ENCODE results near the gene PAXIP1.
A peak's percentile ranks its signal among the peaks of the same experiment; 100 is the strongest.

PAXIP1 gene

DNA sequence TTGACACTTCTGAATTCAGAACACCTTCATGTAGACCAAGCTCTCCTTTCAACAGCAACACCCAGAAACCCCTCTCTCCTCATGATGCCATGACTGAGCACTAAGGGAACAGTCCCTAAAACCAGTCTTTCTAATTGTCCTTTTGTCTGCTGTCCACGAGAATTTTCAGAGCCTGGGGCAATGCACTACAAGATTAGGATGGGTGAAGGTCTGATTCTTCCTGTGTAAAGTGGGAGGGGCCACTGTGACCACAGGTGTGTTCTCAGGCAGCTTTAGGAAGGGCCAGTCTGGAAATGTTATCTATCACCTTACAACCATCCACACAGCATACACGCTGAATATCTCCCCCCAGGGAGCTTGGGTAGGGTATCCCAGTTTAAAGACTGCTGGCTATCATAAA, 7.9 kb downstream of the PAXIP1 start:
- DNase-seq: no peak

DNA sequence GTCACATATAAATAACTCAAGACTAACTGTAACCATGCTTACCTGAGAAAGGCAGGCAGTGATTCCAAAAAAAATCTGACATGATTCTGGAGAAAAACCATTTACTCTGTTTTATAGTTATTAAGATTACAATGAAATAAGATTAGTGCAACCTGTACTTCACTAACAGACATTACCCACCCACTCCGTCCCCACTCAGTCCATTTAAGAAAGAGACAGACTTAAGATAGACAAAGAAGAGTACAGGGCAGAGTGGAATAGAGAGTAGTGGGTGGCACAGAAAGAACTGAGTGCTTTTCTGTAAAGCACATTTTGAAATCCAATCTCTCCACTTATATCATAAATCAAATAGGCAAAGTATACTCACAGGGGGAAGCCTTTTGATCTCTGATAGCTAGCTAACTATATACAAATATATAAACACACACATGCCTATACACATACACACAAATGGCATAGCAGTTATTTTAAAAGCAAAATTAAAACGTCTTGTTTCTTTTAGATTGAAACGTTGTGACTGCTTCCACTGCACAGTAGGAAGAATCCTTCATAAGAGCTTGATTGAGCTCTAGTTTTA, 11.9 kb downstream of the PAXIP1 start:
- peak in 2 of 56 donors; percentile 6 to 28 for DNase-seq

DNA sequence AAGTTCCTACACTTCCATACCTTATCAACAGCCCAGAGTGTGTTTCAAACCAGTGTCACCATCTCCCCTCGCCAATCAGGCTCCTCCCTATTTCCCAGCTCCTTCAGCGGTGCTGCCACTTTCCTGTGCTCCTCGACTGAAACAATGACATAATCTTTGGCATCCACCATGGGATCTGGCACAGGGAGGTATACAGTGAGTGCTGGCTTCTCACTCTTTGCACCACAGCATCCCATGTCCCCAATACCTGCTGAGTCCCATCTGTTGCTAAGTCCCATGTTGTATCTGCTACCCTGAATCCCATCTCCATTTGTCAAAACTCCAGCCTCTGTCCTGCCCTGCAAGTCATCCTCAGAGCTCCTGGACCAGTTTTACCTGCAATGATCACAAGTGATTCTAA, 15.4 kb downstream of the PAXIP1 start:
- no peak for DNase-seq

DNA sequence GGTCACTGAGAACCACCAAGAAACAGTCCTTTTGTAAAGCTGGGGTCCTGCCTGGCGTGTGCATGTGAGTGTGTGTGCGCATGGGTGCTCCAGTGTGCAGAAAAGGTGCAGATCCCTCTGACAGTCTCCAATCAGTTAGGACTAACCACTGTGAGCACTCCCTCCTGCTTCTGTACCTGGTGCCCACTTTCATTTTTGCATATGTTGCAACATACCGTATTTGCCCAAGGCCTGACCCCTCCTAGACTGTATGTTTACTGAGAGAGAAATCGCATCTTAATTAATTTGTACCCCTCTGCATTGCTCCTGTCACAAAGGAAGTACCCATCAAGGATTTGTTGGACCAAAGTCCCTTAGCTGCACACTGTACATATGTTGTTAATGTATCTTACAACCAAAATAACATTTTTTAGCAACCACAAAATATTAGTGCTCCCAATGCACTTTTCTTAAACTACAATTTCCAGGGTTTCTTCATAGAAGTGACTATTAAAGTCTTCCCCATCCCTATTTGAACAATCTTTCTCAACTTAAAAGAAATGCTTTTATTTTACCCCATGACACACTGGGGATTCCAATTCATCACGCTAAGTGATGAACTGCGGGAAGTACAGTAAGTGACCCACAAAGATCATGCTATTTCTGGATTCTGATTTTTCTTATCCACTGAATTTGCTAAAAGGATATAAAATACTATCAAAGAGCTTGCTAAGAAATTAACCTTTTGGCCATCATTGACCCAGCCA, 16.6 kb downstream of the PAXIP1 start:
- DNase-seq: no peak

DNA sequence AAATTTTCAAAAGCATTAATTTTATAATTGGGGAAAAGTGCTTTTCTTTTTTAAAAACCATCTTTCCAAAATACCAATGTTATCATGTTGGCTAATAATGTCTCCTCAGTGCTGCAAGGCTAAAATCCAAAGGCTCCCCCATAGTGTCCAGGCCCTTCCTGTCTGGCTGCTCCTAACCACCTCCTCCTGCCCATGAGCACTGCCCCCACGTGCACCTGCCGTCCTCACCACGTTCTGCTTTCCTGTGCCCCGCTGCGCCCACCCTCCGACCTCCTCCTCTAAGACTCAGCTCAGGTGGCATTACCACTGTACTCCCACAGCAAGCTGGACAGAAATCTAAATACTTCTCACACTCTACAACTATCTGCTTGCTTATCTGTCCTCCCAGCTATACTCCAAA, 17.7 kb downstream of the PAXIP1 start:
- no peak for DNase-seq

DNA sequence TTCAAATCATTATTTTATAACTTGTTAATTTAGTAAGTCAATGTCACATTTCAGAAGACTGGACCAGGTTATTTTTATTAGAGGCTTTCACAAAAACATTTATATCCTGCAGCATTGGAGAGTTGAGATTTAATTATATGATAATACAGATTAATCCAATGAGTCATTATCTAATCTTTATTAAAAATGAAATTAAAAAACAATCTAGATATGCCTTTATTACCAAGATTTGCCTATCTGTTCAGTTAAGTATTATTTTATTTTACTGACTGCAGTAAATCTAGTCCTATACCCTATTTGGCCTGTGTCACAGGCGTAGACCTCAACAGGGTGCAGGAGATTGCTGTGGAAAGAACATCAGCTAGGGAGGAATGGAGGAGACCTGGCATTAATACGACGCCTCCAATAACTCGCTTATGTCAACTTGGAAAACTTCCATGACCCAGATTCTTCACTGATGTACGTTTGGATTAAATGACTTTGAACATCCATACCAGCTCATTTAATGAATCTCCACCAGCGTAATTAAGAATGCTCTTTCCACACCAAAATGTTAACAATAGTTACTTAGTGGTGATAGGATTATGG, 18.2 kb downstream of the PAXIP1 start:
- no peak for DNase-seq

DNA sequence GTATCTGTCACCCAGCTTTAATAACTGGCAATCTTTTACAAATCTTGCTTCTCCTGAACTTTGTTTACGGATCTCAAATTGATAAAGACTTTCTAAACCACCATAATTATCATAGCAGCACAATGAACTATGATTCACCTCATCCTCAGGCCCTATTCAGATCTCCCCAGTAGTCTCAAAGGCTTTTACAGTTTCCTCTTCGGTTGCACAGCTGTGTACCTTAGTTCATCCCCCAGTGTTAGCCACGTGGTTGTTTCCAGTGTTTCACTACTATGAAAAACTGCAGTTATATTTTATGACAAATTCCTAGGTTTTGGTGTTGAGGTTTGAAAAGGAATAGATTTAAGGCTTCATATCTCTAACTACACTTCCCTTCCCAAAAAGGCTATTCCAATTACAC, 24.9 kb downstream of the PAXIP1 start:
- DNase-seq: no peak

DNA sequence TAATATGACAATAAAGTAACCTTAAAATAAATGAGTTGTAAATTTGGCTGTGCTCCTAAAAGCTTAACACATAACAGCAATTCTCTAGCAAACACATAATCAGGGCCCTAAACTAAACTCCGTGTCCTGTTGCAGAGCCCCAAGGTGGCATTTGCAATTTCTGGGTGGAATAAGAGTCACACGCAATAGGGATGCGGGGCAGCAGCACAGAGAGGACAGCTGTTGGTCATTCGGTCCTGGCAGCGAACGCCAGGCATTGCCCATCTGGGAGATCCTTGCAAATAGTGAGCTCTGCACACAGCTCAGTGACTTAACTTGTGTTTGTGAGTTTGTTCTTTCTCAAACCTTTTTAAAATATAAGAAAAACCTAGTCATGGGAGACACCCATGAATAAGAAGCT, 25.7 kb downstream of the PAXIP1 start:
- no peak for DNase-seq

DNA sequence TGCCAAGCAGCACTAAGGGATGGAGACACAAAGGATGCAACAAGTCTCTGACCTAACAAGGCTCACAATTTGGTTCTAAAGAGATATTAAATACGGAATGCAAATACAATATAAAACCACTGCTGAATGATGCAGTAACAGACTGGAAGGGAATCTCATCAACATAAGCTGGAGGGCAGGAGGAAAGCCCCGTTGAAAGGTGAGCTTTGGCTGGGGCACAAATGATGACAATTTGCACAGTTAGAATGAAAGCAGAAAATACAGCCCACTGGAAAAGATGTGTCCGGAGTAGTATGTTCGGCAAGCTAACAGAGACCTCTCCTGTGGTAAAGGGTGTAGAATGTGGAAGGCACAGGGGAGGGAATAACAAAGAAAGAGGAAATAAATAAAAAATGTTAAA, 26.1 kb downstream of the PAXIP1 start:
- no peak for DNase-seq

DNA sequence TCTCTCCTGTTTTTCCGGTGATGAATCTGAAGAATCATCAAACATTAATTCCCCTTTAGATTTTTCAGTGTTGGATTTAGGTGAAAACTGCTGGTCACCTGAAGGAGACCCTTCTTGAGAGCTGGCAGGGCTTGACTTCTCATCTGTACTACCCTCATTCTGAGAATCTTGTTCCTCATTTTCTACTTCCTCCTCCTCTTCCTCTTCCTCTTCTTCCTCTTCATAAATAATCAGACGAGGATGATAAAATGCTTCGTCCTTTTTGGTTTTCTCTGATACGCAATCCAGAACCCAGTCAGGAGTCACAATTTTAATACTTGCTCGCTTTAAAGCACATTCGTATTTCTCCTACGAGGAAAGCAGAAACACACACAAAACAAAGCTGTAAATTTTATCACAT, 26.9 kb downstream of the PAXIP1 start:
- no peak for DNase-seq

DNA sequence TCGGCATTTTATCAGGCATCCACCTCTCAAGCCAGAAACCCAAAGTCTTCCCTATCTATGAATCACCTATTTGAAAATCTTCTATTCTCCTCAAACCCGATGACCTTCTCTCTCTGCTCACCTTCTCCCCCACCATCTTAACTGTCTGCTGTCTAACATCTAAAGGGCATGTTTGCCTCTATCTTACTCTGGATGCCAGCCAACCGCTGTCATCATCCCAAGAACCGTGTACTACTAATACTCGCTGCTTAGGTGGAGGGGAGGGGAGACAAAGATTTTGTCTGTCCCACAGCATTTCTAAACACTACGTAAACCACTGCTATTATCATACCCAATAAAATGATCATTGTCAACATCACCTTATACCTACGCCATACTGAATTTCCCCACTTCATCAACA, 29.5 kb downstream of the PAXIP1 start:
- no peak for DNase-seq

DNA sequence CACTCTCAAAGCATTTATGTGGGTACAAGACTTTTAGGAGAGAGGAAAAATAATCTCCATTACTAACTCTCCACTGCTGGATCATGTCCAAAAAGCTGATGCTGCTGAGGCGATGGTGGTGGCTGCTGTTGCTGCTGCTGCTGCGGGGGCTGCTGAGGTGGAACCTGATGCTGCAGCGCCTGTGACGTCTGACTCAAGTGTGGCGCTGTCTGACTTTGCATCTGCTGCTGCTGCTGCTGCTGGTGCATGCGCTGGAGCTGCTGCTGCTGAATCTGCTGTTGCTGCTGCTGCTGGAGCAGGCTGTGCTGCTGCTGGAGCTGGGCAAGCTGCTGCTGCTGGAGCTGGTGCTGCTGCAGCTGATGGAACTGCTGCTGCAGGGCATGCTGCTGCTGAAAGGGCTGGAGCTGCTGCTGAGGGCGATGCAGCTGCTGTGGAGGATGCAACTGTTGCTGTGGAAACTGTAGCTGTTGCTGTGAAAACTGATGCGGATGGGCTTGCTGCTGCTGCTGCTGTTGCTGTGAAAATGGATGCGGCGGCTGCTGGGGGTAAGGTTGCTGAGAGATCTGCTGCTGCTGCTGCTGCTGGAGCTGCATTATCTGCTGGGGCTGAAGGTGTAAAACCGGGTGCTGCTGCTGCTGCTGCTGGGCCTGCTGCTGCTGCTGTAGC, 34.5 kb downstream of the PAXIP1 start:
- DNase-seq: peak in 33 of 56 donors; percentile 6 to 67 (median 30)

DNA sequence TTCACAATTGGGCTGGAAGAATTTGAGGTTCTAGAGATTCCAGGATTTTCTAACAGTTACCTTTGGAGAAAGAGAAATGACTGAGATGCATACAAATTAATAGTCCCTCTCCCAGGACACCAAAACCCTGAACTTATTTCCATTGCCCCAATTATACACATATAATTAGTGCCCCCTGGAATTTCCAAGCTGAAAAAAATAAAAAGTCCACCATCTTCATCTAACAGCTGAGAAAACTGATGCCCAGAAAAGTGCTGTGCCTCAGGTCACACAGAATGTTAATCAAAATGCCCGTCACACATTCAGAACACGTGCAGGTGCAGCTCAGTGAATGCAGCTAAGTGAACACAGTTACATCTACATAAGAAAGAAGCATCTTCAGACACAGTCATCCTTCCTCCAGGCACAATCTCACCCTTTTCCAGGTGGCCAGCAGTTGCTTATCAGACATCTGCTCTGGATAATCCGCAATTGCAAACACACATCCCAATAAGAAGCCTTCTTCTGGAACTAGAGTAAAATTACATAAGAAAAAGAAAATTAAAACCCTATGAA, 35.4 kb downstream of the PAXIP1 start:
- no peak for DNase-seq

DNA sequence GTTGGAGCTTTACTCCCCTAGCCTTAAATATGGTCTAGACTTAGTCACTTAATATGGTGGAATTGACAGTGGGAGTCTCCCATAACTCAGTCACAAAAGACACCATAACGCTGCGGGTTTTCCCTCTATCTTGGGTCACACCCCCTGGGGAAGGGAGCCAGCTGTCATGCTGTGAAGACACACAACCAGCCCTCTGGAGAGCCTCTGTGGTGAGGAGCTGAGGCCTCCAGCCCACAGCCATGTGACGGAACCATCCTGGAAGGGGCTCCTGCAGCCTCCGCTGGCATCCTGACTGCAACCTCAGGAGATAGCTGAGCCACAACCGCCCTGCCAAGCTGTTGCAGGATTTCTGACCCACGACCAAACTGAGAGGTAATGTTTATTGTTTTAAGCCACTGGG, 37.9 kb downstream of the PAXIP1 start:
- DNase-seq: no peak

DNA sequence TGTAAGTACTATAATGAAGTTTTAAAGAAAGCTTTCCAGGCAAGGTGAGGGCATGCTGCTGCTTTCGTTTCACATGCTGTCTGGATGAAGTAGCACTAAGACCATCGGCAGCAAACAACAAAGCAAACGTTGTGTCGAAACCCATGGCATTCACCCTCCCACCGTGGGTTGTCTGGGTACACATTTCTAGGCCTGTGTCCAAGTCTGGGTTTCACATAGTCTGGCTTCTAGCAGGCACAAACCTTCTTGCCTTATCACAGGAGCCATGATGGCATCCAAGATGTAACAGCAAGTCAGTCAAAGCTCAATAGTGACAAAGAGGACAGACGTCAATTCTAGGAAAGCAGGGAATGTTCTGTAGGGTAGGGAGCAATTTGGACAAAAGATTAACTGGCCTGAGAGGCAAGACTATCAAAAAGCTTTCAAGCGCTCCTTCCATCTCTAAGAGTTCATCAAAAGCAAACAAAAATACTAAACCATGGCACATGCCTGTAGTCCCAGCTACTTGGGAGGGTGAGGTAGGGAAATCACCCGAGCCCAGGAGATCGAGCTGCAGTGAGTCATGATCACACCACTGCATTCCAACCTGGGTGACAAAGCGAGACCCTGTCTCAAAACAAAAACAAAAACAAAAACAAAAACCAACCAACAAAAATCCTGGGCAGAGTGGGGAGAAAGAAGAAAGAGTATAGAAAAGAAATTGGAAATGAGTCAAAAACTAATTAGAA, 42.7 kb downstream of the PAXIP1 start:
- DNase-seq: peak in 25 of 56 donors; percentile 3 to 54 (median 23)

DNA sequence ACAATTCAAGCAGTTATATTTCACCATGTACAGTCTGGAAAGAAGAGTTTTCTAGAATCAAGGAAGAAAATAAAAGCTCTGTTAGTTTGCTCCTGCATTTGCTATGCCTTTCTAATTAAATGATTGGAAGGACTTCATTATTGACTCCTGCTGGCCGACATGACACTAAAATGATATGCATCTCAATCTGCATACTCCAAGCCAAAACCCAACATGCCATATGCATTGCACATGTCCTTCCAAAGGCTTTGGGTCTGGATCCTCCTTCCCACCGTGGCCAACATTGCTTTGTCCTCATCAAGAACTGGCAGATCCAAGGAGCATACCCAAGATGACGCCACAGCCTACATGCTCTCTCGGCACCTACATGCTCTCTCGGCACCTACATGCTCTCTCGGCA, 46.5 kb downstream of the PAXIP1 start:
- no peak for DNase-seq

DNA sequence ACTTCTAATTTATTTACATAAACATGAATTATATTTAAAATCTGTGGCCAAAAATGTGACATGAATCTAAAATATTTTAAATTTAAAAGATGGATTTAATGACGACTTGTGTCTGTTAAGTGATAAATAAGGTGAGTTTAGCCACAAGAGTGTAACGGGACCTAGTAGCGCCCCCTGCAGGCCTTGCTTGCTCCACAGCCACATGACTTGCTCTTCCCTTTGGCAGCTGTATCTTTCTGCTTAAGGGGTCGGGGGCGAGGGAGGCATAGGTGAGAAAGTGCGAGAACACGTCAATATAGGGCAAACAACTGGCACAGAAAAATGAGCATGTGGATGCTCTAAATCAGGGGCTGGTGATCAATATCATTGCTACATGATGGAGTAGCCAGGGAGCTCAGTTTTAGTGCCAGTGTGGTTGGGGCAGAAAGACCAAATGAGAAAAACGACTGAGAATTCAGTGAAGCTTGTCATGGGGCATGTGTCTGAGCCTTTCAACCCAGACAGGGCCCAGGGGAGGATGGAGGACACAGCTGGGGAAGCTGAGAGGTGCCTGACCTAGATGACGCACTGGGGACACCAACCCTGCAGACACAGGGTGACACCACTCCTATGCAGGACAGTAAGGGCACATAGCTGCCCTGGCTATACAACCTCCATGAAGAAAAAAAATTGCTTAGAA, 49.8 kb downstream of the PAXIP1 start:
- DNase-seq: peak in 7 of 56 donors; percentile 5 to 27 (median 14)

DNA sequence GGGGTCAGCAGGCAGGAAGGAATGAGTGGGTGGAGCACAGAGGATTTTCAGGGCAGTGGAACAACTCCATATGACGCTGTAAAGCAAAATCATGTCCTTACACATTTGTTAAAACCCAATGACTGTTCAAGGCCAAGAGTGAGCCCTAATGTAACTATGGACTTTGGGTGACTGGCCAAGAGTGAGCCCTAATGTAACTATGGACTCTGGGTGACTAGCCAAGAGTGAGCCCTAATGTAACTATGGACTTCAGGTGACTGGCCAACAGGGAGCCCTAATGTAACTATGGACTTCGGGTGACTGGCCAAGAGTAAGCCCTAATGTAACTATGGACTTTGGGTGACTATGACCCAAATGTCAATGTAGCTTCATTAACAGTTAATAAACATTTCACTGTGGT, 52.0 kb downstream of the PAXIP1 start:
- DNase-seq: no peak

DNA sequence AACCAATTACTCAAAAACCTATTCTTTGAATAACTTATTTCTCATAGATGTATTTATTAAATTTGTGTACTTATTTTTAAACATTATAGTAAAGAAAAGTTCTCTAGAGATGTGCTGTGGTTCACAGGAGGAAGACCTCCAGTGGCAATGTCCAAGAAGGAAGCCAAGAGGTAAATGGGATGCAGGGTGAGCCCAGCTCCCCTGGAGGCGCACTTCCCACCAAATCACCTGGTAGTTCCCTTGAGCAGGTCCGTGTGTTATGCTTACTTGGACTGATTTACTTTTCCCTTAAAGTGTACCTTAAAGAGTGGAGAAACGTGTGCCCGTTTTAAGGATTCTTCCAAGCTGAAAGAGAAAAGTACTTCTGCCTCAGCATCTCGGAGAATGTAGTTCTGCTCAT, 55.3 kb downstream of the PAXIP1 start:
- no peak for DNase-seq

DNA sequence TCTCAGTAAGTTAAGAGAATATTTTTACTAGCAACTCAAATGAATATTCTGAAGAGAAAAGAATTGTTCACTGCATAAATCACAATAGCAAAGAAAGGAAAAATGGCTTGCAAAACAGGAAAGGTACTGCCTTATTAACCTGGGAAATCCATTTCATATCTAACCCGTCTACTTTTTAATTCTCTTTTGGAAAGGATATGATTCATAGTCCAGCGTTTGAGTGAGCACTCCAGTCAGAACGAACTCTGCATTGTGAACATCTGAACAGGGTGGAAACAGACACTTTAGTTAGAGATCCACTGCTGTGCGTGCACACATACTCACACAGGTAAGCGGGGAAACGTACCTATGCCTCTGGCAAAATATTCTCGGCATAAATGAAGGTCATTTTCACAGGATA, 56.8 kb downstream of the PAXIP1 start:
- DNase-seq: no peak

DNA sequence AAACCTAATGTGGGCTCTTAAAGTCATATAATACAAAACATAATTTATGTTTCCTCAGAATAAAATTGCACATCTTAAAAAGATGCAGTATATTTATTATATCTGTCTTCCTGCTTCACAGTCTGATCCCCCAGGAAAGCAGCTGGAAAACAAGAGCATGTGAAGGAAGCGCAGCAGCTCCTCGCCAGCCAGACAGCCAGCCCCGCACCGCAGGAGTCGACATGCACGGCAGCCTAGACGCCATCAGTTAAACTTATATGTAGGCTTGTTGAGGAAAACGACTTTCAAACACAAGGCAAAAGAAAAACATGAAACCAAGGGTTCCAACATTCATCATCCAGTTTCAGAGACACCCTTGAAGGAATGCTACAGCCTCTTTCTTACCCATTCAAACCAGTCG, 59.0 kb downstream of the PAXIP1 start:
- DNase-seq: no peak

Measured in nucleus accumbens (tissue), 56 donors.